Brain microvascular endothelial cell (primary cell): ENCODE measurements around the gene OR14A16.

Source experiments
- DNase-seq: peaks from one replicate; pipeline ENCODE4 v3.0.0-alpha.2; 2020
- H3K27ac ChIP-seq: fragments of 250-450 bp; sonication (Bioruptor Pico); 2 replicates; pipeline ENCODE4 v1.5.1; 2020; ENCODE audit warnings: mild to moderate bottlenecking, moderate library complexity
- H3K27me3 ChIP-seq: fragments of 250-450 bp; sonication (Bioruptor Pico); replicated peaks from 2 replicates; pipeline ENCODE4 v1.5.1; 2020; ENCODE audit warnings: mild to moderate bottlenecking
- H3K36me3 ChIP-seq: fragments of 250-450 bp; sonication (Bioruptor Pico); replicated peaks from 2 replicates; pipeline ENCODE4 v1.5.1; 2020; ENCODE audit warnings: mild to moderate bottlenecking
- H3K4me3 ChIP-seq: 2 replicates; pipeline ENCODE4 v1.5.1; 2011; ENCODE audit warnings: low read depth, mild to moderate bottlenecking, control low read depth, low read length, moderate library complexity
- in situ Hi-C: cut with HindIII; loops from 2 replicates; pipeline ENCODE4 v1.10.0; 2017; ENCODE audit warnings: low sequenced_read_pairs, low pct_ligation_motif_present
- TF ChIP-seq, protein P1 (sequence below): IDR thresholded peaks from 2 replicates; pipeline ENCODE4 v1.5.1; 2011; ENCODE audit warnings: low read depth, mild to moderate bottlenecking, moderate library complexity, low read length, control low read depth, inconsistent platforms; ENCODE audit errors: missing control alignments

The OR14A16 gene

DNA sequence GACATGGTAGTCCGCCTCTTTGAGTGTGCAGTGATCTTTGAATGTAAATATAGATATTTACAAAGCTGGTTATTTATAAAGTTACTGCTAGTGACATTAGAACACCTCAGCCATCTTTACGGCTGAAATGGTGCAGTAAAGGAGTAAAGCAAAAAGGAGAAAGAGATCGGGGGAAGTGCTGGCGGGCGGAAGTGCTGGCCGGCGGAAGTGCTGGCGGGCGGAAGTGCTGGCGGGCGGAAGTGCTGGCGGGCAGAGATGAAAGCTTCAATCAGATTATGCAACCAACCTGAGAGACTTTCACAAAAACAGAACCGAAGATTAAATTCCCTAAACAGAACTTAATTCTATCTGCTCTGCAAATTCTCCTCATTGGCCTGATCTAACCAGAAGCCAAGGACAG lies 1.4 kb upstream of the OR14A16 start:
- TF ChIP-seq, protein P1, sequence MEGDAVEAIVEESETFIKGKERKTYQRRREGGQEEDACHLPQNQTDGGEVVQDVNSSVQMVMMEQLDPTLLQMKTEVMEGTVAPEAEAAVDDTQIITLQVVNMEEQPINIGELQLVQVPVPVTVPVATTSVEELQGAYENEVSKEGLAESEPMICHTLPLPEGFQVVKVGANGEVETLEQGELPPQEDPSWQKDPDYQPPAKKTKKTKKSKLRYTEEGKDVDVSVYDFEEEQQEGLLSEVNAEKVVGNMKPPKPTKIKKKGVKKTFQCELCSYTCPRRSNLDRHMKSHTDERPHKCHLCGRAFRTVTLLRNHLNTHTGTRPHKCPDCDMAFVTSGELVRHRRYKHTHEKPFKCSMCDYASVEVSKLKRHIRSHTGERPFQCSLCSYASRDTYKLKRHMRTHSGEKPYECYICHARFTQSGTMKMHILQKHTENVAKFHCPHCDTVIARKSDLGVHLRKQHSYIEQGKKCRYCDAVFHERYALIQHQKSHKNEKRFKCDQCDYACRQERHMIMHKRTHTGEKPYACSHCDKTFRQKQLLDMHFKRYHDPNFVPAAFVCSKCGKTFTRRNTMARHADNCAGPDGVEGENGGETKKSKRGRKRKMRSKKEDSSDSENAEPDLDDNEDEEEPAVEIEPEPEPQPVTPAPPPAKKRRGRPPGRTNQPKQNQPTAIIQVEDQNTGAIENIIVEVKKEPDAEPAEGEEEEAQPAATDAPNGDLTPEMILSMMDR, result no peak
- in situ Hi-C loops, result no loop called here
- Histone ChIP-seq H3K4me3 (no peak overlapping the region), H3K36me3 (no peaks in the 10 kb centered on the region), H3K27ac (no peak overlapping the region), H3K27me3 (no peaks in the 10 kb centered on the region)
- DNase-seq, result no peak

DNA sequence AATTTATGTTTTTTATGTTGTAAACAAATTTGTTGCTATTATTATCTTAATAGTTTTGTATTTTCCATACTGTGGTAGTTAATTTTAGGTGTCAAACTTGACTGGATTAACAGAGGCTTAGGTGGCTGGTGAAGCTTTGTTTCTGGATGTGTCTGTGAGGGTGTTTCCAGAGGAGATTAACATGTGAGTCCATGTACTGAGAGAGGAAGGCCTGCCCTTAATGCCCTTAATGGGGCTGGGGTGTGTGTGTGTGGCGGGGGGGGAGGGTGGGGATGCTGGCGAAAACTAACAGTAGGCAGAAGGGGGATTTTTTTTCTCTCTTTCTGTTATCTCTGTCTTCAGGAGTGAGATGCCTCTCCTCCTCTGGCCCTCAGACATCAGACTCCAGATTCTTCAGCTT lies 1.9 kb downstream of the OR14A16 start:
- Histone ChIP-seq H3K27me3 (no peaks in the 10 kb centered on the region), H3K36me3 (no peaks in the 10 kb centered on the region), H3K4me3 (no peak overlapping the region), H3K27ac (no peak overlapping the region)
- TF ChIP-seq, protein P1, result no peak
- DNase-seq, result no peak
- in situ Hi-C loops, result no loop called here

DNA sequence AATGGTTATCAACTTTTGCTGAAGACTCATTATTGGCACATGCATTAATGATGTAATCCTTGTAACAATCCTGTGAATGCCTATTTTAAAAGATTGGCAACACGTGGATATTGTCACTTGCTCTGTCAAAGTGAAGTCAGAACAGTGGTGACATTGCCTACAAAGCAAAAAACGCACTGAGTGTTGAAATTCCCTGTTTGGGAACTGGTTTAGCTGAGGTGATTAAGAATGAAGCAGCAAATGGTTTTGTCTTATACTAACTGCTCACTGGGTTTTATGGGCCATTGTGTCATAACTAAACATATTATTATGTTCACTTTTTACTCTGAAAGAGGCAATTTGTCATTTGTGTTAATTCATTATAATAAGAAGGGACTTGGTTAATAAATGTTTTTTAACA lies 11.3 kb downstream of the OR14A16 start:
- in situ Hi-C loops, result no loop called here
- Histone ChIP-seq H3K36me3 (no peaks in the 10 kb centered on the region), H3K4me3 (no peak overlapping the region), H3K27me3 (no peaks in the 10 kb centered on the region), H3K27ac (no peak overlapping the region)
- DNase-seq, result no peak
- TF ChIP-seq, protein P1, result no peak

- DNase-seq, result no peak
- in situ Hi-C loops, result no loop called here
- Histone ChIP-seq H3K4me3 (no peak overlapping the region), H3K27me3 (no peaks in the 10 kb centered on the region), H3K36me3 (no peaks in the 10 kb centered on the region), H3K27ac (no peak overlapping the region)
- TF ChIP-seq, protein P1, result no peak
These were observed 26.4 kb downstream of the OR14A16 start for GRCh38 chr1:247797518-247797917.

DNA sequence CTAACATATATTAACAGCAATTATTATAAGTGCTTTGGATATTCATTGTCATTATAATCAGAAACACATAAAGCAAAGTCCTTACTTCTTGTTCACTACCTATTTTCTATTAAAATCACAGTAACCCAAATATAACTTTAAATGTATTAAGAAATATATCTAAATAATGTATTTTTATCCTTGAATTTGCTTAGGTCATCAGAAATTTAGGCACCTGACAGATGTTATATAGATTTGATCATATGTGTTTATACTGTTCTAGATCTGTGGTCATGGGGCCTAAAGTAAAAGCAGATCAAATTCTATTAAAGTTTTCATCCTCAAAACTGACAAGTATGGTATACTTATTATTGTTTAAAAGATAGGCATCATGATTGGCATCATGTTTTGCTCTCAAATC lies 54.3 kb downstream of the OR14A16 start:
- in situ Hi-C loops, result no loop called here
- no peaks in the 10 kb centered on the region for H3K27me3 ChIP-seq
- no peaks in the 10 kb centered on the region for H3K36me3 ChIP-seq
- TF ChIP-seq, protein P1, result no peak
- H3K27ac ChIP-seq, result no peak overlapping the region
- no peak for DNase-seq
- no peak overlapping the region for H3K4me3 ChIP-seq
